Liver (tissue), 9 donors: ENCODE data around the gene SGPL1. TPM values are rescaled to one million over a fixed set of nuclear protein-coding genes. Genes with fewer than 3 reads are reported as not detected.
"Not testable (repeated sequence)": the region's sequence is repeated elsewhere in the genome, so short reads cannot be mapped to it uniquely, and the experiment has no call there.

Experiments
- DNase-seq: peaks from one replicate; pipeline ENCODE4 v3.0.0-alpha.2; 2017; ENCODE audit warnings: low spot score
- H3K27ac ChIP-seq, 2 donors: one replicate each; pipeline ENCODE4 v1.7.0; 2013; ENCODE audit warnings: inconsistent platforms in 2 of 2, low read length in 2 of 2, control low read depth in 1 of 2, low read depth in 1 of 2, mild to moderate bottlenecking in 1 of 2
- H3K27me3 ChIP-seq, 4 donors: one replicate each; pipeline versions ENCODE4 v1.6.1 to v1.7.0; 2013; ENCODE audit warnings: low read length in 3 of 4, inconsistent platforms in 1 of 4, mild to moderate bottlenecking in 1 of 4, moderate library complexity in 1 of 4; ENCODE audit not compliant: control insufficient read depth in 4 of 4, insufficient read depth in 4 of 4
- H3K36me3 ChIP-seq, 4 donors: one replicate each; pipeline versions ENCODE4 v1.6.1 to v1.7.0; 2013; ENCODE audit warnings: low read length in 3 of 4, mild to moderate bottlenecking in 3 of 4, low read depth in 1 of 4, moderate library complexity in 1 of 4; ENCODE audit not compliant: control insufficient read depth in 4 of 4, insufficient read depth in 3 of 4
- H3K4me1 ChIP-seq, 4 donors: one replicate each; pipeline versions ENCODE4 v1.6.1 to v1.7.0; 2013; ENCODE audit warnings: low read length in 3 of 4, mild to moderate bottlenecking in 3 of 4, moderate library complexity in 1 of 4; ENCODE audit not compliant: control insufficient read depth in 4 of 4, insufficient read depth in 4 of 4
- H3K4me3 ChIP-seq, 3 donors: one replicate each; pipeline versions ENCODE4 v1.6.1 to v1.7.0; 2013; ENCODE audit warnings: low read length in 3 of 3, control low read depth in 1 of 3, low read depth in 1 of 3, mild to moderate bottlenecking in 1 of 3
- H3K9ac ChIP-seq, 2 donors: one replicate each; pipeline ENCODE4 v1.7.0; 2013; ENCODE audit warnings: low read length in 2 of 2, mild to moderate bottlenecking in 2 of 2, moderate library complexity in 2 of 2, control low read depth in 1 of 2, low read depth in 1 of 2
- H3K9me3 ChIP-seq, 4 donors: one replicate each; pipeline versions ENCODE4 v1.6.1 to v1.7.0; 2013; ENCODE audit warnings: low read length in 3 of 4; ENCODE audit not compliant: control insufficient read depth in 4 of 4
- EGR1 ChIP-seq, 2 donors: IDR thresholded peaks; 2 replicates each; pipeline ENCODE4 v1.6.1; 2016 to 2018; ENCODE audit warnings: antibody characterized with exemption in 2 of 2, low read depth in 2 of 2
- FOXA1 ChIP-seq: IDR thresholded peaks from 2 replicates; pipeline ENCODE4 v1.6.1; 2016; ENCODE audit warnings: antibody characterized with exemption
- FOXA2 ChIP-seq: IDR thresholded peaks from 2 replicates; pipeline ENCODE4 v1.6.1; 2016; ENCODE audit warnings: antibody characterized with exemption
- HNF4A ChIP-seq, 2 donors: conservative IDR thresholded peaks; 2 replicates each; pipeline ENCODE4 v1.6.1; 2016; ENCODE audit warnings: antibody characterized with exemption in 2 of 2, mild to moderate bottlenecking in 2 of 2
- JUND ChIP-seq, 2 donors: IDR thresholded peaks; 2 replicates each; pipeline ENCODE4 v1.6.1; 2016; ENCODE audit warnings: antibody characterized with exemption in 2 of 2
- RAD21 ChIP-seq, 2 donors: IDR thresholded peaks; 2 replicates each; pipeline ENCODE4 v1.6.1; 2016; ENCODE audit warnings: antibody characterized with exemption in 2 of 2, mild to moderate bottlenecking in 2 of 2
- RXRA ChIP-seq, 2 donors: IDR thresholded peaks; 2 replicates each; pipeline ENCODE4 v1.6.1; 2017 to 2018; ENCODE audit warnings: antibody characterized with exemption in 2 of 2, mild to moderate bottlenecking in 1 of 2
- SP1 ChIP-seq: IDR thresholded peaks from 2 replicates; pipeline ENCODE4 v1.6.1; 2018; ENCODE audit warnings: antibody characterized with exemption, mild to moderate bottlenecking
- TAF1 ChIP-seq: conservative IDR thresholded peaks from 2 replicates; pipeline ENCODE4 v1.6.1; 2016; ENCODE audit warnings: antibody characterized with exemption, mild to moderate bottlenecking
- YY1 ChIP-seq: IDR thresholded peaks from 2 replicates; pipeline ENCODE4 v1.6.1; 2016; ENCODE audit warnings: antibody characterized with exemption, mild to moderate bottlenecking
- WGBS: extraction: QIAGEN DNeasy Blood & Tissue Kit; methylation state at CpG from one replicate; pipeline ENCODE4 v1.1.7; 2013; 5-methylcytosine and 5-hydroxymethylcytosine counted together
- polyA plus RNA-seq, 2 donors: library from polyadenylated mRNA; stranded (reverse) in 1 of 2; unstranded in 1 of 2; fragments of 200-250 nt in 1 of 2; fragments of >200 nt in 1 of 2; fragmentation: Nextera tagmentation in 1 of 2; extraction: Ambion mirVana in 1 of 2; gene quantifications; one replicate each; pipeline versions ENCODE4 v1.2.1 to v1.2.3, GENCODE V29; 2013 to 2015
- total RNA-seq, 2 donors: library from RNA; depleted of rRNA; stranded (reverse); fragments of >200 nt; gene quantifications; one replicate each; pipeline ENCODE4 v1.2.3, GENCODE V29; 2014
- TF ChIP-seq, protein P1 (sequence below): fragments of 150-350 bp; IDR thresholded peaks from 2 replicates; pipeline ENCODE4 v1.5.1; 2017; ENCODE audit warnings: improper control_type of control experiment, low read depth, low read length; ENCODE audit not compliant: missing input control
- TF ChIP-seq, protein P2 (sequence below): IDR thresholded peaks from 2 replicates; pipeline ENCODE4 v1.6.1; 2016; ENCODE audit warnings: antibody characterized with exemption, mild to moderate bottlenecking
- donor health status: healthy.
- donor health status: healthy.
- donor health status: healthy.
- donor health status: healthy.
- donor health status: healthy.

Gene SGPL1
- total and polyA plus RNA-seq, 4 donors = 11.8 to 37.1 (median 16.8) TPM

DNA sequence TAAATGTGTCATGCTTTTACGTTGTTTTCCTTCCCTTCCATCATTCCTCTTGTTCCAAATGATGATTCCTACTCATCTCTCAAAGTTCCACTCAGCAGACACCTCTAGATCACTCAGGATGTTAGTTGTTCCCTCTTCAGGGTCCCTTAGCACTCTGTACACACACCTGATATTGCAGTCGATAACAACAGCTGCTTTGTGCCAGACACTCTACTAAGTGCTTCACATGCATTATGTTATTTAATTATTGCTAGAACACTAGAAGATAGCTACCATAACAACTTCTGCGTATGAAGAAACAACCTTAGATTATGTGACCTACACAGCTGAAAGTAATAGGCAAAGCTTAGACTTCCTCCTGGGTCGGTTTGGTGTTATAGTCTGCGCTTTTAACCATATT is 43.0 kb downstream of the SGPL1 start:
- peaks cover under 1 to 10% (median 7%) of the 10 kb centered on the region in 4 donors for H3K4me1 ChIP-seq
- H3K27me3 ChIP-seq = no peaks in the 10 kb centered on the region
- H3K9me3 ChIP-seq = no peaks in the 10 kb centered on the region
- no peak for DNase-seq
- H3K9ac ChIP-seq = no peak overlapping the region
- H3K27ac ChIP-seq = no peak overlapping the region
- H3K4me3 ChIP-seq = no peak overlapping the region
- WGBS = 78% methylated on average over 5 of the region's 5 CpGs
- TF ChIP-seq EGR1 (IDR thresholded peaks at IDR 0.05; ENCODE audit: low read depth in 2 of 2) = no peak
- TF ChIP-seq TAF1 = no peak
- TF ChIP-seq YY1 = no peak
- no peak for TF ChIP-seq HNF4A (conservative IDR thresholded peaks at IDR 0.05)
- TF ChIP-seq, protein P1, sequence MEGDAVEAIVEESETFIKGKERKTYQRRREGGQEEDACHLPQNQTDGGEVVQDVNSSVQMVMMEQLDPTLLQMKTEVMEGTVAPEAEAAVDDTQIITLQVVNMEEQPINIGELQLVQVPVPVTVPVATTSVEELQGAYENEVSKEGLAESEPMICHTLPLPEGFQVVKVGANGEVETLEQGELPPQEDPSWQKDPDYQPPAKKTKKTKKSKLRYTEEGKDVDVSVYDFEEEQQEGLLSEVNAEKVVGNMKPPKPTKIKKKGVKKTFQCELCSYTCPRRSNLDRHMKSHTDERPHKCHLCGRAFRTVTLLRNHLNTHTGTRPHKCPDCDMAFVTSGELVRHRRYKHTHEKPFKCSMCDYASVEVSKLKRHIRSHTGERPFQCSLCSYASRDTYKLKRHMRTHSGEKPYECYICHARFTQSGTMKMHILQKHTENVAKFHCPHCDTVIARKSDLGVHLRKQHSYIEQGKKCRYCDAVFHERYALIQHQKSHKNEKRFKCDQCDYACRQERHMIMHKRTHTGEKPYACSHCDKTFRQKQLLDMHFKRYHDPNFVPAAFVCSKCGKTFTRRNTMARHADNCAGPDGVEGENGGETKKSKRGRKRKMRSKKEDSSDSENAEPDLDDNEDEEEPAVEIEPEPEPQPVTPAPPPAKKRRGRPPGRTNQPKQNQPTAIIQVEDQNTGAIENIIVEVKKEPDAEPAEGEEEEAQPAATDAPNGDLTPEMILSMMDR = no peak
- no peak for TF ChIP-seq RAD21 (IDR thresholded peaks at IDR 0.05)
- no peak for TF ChIP-seq FOXA1
- TF ChIP-seq, protein P2, sequence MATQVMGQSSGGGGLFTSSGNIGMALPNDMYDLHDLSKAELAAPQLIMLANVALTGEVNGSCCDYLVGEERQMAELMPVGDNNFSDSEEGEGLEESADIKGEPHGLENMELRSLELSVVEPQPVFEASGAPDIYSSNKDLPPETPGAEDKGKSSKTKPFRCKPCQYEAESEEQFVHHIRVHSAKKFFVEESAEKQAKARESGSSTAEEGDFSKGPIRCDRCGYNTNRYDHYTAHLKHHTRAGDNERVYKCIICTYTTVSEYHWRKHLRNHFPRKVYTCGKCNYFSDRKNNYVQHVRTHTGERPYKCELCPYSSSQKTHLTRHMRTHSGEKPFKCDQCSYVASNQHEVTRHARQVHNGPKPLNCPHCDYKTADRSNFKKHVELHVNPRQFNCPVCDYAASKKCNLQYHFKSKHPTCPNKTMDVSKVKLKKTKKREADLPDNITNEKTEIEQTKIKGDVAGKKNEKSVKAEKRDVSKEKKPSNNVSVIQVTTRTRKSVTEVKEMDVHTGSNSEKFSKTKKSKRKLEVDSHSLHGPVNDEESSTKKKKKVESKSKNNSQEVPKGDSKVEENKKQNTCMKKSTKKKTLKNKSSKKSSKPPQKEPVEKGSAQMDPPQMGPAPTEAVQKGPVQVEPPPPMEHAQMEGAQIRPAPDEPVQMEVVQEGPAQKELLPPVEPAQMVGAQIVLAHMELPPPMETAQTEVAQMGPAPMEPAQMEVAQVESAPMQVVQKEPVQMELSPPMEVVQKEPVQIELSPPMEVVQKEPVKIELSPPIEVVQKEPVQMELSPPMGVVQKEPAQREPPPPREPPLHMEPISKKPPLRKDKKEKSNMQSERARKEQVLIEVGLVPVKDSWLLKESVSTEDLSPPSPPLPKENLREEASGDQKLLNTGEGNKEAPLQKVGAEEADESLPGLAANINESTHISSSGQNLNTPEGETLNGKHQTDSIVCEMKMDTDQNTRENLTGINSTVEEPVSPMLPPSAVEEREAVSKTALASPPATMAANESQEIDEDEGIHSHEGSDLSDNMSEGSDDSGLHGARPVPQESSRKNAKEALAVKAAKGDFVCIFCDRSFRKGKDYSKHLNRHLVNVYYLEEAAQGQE = no peak
- no peak for TF ChIP-seq JUND (IDR thresholded peaks at IDR 0.05)
- no peak for TF ChIP-seq SP1
- TF ChIP-seq FOXA2 = no peak
- no peak for TF ChIP-seq RXRA (IDR thresholded peaks at IDR 0.05)
- H3K36me3 ChIP-seq = peaks cover 8 to 40% (median 19%) of the 10 kb centered on the region in 4 donors

- not testable (repeated sequence) for DNase-seq, H3K27me3 ChIP-seq, H3K4me3 ChIP-seq, H3K27ac ChIP-seq, H3K9me3 ChIP-seq, H3K9ac ChIP-seq
- Histone ChIP-seq H3K4me1 (peaks cover 1 to 16% (median 11%) of the 10 kb centered on the region in 4 donors), H3K36me3 (peaks cover 8 to 28% (median 19%) of the 10 kb centered on the region in 4 donors)
- 97% methylated on average over 42 of the region's 42 CpGs for WGBS
Measured at GRCh38 chr10:70861495-70862197, 45.9 kb downstream of the SGPL1 start.
